GM18909 (cell line): ENCODE results near the gene ADRB1.

Experiments
- ATAC-seq: cut with Tn5 transposase; IDR thresholded peaks from one replicate; pipeline ENCODE4 v1.9.1; 2021; ENCODE audit warnings: mild to moderate bottlenecking; ENCODE audit not compliant: unreplicated experiment, poor library complexity

Gene ADRB1

GRCh38 chr10:114051714-114052113 is 8.0 kb downstream of the ADRB1 start:
- no peak for ATAC-seq

DNA sequence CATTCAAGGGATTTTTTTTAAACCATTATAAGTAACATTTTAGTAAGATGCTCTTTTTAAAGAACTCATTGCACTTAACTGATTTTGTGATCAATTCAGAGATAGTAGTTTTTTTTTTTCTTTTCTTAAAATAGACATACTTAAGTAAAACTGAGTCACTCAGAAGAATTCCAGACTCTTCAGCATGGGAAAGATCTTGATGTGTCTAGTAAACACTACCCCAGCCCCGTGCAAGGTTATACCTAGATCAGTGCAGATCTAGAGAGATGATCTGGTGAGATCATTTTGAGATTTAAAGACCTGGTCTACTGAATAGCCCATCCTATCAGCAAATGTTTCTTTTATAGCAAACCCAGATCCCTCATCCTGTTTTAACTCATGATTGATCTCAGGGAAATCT is 8.6 kb downstream of the ADRB1 start:
- no peak for ATAC-seq

DNA sequence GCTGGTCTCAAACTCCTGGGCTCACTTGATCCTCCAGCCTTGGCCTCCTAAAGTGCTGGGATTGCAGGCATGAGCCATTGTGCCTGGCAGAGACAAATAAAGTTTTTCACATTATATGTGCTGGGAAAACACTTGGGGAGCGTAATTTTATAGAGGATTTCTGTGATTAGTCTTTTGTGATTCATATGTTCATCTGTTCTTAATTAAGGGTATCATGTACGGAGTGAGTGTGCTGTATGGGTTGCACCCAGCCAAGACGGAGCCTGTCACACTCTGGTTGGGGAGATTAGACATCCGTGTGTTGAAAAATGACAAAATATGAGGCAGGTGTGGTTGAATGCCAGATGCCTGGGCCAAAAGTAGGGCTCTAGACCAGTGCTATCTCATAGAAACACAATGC is 10.3 kb downstream of the ADRB1 start:
- no peak for ATAC-seq

DNA sequence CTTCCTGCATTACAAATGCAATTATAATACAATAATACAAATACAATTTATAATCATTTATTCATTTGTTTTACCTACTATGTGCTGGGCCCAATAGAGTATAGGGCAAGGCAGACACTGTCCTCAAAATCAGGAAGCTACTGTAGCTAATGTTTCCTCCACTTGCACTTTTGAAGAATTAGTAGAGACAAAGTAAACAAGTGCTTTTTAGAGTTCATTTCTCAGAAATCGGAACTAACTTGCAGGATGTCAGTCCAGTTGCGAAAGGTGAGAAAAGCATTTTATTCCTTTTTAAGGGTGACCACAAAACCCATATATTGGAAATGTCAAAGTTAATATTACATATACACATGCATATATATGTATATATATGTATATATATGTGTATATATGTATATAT is 14.2 kb downstream of the ADRB1 start:
- no peak for ATAC-seq

DNA sequence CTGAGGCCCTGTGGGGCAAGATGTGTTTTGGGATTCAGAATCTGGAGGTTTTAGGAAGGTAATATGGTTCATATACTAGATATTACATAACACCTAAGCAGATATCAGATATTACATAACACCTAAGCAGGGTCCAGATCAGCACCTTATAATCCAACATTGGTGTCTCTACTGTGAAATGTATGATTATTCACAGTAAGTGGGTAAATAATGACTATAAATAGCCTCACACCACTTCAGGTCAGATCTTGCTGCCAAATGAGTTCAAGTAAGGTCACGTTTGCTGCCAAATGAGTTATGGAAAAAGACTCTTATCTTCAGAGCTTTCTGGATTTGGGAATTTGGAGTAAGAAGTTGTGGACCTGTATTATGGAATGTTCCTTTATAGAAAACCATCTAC is 14.6 kb downstream of the ADRB1 start:
- ATAC-seq = no peak

DNA sequence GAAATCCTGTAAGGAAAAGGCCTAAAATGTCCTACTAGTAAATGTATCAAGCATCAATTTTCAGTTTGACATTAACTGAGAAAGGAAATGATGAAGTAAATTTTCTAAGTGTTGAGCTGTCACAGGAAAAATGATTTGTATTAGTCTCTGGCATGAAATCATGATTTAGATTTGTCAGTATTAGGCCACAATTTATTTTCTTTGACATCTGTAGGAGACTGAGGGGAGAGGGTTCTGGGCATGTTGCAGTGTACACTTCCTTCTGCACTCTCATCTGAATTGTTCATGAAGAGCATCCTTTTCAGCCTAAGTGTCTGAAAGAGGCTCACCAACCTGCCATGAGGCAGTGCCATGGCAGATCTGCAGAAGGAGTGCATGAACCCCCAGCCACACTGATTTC is 15.9 kb downstream of the ADRB1 start:
- no peak for ATAC-seq

GRCh38 chr10:114060456-114060855 is 16.8 kb downstream of the ADRB1 start:
- no peak for ATAC-seq

- no peak for ATAC-seq
Observed at GRCh38 chr10:114061148-114061547, 17.5 kb downstream of the ADRB1 start.

DNA sequence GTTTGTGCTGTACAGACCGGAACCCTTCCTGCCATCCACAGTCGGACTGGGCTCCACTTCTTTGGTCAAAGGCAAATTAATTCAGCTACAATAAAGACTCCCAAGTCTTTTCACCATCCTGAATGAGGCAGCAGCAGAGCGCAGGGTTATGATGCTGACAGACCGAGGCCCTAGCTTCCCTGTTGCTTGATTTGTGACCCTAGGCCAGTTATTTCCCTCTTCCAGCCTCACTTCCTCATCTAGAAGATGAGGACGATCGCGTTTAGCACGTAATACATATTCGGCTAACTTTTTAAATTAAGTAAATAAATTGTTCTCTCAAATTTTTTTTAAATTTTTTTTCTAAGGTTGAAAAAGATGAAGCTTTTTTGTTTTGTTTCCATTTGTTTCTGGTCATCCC is 18.1 kb downstream of the ADRB1 start:
- ATAC-seq = no peak

GRCh38 chr10:114064151-114065048 is 20.7 kb downstream of the ADRB1 start:
- no peak for ATAC-seq

DNA sequence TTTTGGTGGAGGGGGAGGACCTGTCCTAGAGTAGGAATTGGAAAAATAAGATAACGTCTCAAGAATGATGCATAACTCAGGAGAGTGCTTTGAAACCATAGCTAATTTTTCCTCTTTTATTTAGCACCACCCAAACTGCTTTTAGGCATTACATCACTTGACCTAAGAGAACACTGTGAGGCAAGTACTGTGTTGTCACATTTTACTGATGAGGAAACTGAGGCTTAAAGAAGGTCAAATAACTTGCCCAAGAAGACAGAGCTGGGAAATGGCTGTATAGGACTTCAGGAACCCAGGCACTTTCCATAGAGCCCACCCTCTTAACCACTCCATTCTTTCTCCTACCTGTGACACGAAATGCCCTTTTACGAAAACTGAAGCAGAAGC is 21.4 kb downstream of the ADRB1 start:
- no peak for ATAC-seq

DNA sequence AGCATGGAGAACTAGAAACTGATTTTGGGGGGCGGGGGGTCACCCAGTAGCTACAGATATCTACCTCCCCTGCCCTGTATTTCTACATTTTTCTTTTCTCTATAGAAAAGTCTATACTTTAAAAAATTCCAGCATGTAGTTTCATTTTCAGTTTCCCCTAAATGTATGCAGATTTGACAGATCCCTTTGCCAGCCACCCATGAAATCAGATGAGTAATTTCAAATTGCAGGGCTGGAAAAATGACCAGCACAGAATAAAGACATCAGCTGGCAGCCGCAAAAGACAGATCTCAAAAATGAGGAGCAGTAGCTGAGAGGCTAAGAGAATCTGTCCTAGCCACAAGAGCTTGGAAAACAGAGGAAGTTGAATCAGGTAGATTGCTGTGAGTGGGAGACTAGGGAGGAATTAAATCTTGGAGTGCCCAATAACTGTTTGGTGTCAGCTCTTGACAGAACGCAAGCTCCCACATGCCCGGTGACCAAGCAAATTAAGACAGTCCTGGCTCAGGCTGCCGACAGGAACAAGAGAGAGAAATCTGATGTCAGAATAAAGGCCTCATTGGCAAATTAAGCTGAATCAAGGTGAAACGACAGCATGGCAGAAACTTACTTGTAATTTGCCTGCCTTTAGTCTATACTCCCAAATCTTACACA is 24.5 kb downstream of the ADRB1 start:
- ATAC-seq = no peak

- ATAC-seq = no peak
Observed at GRCh38 chr10:114070710-114071109, 27.0 kb downstream of the ADRB1 start.

DNA sequence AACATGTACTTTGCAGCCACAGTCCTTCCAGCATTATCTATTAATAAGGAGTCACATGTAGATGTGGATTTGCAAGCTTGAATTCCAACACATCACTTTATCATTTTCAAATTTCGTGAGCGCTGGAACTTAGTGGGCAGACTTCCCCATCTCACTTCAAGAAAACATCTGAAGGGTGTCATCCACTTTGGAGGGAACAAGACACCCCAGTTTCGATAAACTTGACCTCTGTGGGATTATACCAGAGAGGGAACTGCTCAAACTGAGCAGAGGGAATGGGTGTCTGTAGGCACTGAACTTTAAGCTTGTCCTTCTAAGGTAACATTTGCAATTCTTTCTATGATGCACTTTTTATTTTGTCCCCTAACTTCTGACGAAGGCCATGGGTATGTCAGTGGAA is 27.5 kb downstream of the ADRB1 start:
- no peak for ATAC-seq

- ATAC-seq = no peak
Observed at GRCh38 chr10:114073395-114074186, 29.9 kb downstream of the ADRB1 start.

DNA sequence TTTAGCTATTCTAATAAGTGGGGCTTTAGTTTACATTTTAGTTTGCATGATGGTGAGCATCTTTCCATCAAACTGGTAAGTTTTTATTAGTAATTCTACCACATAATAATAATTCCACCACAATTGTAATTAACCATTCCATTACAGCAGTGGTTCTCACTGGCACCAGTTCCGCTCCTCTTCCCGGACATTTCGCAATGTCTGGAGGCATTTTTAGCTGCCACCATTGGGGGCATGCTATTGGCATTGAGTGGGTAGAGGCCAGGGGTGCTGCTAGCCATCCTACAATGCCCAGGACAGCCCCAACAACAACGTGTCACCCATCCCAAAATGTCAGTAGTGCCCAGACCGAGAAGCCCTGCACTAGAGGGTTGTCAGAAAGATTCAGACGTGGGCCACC is 31.4 kb downstream of the ADRB1 start:
- ATAC-seq = no peak

DNA sequence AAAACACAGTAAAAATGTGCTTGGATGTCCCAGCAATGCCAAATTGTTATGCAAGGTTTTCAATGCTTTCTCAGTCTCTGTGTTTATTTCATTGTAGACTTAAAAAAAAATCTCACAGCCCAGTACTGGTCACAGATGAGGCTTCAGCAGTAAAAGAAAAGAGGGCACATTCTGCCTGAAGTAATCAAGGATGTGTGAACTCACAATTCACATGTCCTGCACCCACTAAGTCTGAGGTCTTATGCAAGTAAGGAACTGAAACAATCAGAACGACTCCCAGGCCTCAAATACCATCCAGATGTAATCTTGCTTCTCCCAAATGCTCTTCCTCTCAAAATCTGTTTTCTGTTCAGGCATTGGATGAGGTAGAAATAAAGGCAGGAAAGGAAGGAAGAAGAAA is 33.7 kb downstream of the ADRB1 start:
- ATAC-seq = no peak

DNA sequence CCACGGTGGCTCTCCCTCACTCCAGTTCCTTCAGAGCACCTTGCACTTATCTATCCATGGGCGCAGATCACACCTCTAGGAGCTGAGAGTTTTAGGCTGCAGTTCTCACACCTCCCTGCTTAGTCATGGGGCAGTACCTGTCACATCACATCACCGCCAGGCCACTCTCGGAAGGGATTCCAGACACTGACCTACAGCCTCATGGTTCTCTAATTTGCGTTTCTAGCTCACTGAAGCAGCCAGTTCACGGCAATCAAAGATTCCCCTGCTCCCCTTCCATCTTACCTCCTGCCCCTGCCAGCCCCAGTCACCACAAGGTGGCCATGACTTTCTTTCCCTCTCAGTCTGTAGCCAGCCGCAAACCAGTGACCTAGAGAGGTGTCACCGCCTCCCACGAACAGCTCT is 34.2 kb downstream of the ADRB1 start:
- peak; percentile 75 for ATAC-seq

DNA sequence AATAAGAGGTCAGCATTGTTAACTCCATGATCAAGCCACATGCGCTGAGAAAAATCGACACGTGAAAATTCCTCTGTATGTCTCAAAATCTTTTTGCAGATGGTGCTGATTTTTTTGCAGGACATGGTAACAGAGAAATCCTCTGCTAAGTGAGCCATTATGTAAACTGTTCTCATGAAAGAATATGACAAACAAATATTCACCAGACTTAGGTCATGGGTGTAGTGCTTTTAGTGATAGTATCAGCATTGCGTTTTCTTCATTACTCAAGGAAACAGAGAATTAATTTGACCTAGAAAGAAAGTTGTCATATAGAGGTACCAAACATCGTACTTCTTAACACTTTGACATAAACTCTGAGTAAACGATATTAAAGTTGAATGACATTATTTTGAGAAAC is 34.7 kb downstream of the ADRB1 start:
- ATAC-seq = no peak

- ATAC-seq = no peak
Observed at GRCh38 chr10:114079421-114079820, 35.8 kb downstream of the ADRB1 start.

DNA sequence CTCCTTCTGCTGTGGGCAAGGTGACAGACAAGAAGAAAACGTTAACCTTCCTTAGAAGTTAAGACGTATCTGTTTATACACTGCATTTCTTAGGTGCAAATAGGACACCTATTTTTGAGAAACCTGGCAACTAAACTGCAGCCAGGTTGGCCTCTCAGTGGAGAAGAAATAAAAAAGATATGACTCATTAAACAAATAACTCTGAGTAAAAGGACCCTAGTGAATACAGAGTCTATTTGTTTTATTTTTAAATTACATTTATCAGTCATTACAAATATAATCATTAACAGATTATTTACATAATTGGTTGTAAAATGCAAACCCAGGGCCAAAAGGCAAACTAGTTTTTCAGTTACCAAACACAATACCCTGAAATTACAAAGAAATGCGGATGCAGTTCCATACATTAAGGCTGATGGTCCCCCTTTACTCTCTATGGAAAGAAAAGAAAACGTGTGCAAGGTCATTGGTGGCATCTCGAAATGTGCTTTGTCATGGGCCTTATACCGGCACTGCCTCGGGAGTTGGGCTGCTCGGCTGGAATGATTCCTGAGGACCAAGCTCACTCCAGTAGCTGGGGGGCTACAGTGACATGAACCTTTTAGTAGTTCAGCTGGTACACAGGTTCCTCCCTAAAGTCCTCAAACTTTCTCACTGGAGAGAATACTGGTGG is 38.4 kb downstream of the ADRB1 start:
- ATAC-seq = no peak
